Measurements from ENCODE around the gene SPRED1.

The SPRED1 gene

DNA sequence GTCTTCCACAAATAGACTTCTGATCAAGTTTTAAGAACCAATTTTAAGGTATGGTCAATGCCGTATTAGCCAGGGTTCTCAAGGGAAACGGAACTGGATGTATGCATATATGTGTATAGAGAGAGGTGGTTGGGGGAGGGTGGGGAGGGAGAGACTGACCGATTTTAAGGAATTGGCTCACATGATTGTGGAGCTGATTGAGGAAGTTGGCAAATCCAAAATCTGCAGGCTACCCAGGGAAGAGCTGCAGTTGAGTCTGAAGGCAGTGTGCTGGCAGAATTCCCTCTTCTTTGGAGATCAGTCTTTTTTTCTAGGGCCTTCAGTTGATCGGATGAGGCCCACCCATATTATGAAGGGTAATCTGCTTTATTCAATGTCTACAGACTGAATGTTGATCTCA lies 40.8 kb upstream of the SPRED1 start:
- no peak for DNase-seq (ENCODE audit: low read depth)
- TF ChIP-seq, protein P1, sequence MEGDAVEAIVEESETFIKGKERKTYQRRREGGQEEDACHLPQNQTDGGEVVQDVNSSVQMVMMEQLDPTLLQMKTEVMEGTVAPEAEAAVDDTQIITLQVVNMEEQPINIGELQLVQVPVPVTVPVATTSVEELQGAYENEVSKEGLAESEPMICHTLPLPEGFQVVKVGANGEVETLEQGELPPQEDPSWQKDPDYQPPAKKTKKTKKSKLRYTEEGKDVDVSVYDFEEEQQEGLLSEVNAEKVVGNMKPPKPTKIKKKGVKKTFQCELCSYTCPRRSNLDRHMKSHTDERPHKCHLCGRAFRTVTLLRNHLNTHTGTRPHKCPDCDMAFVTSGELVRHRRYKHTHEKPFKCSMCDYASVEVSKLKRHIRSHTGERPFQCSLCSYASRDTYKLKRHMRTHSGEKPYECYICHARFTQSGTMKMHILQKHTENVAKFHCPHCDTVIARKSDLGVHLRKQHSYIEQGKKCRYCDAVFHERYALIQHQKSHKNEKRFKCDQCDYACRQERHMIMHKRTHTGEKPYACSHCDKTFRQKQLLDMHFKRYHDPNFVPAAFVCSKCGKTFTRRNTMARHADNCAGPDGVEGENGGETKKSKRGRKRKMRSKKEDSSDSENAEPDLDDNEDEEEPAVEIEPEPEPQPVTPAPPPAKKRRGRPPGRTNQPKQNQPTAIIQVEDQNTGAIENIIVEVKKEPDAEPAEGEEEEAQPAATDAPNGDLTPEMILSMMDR (IDR thresholded peaks at IDR 0.05; ENCODE audit: low read depth, low read length, missing control alignments): no peak
- in situ Hi-C loops (cut with HindIII; ENCODE audit: low sequenced_read_pairs): no loop called here
- no peak overlapping the region for H3K4me3 ChIP-seq (ENCODE audit: low read depth, low read length)

DNA sequence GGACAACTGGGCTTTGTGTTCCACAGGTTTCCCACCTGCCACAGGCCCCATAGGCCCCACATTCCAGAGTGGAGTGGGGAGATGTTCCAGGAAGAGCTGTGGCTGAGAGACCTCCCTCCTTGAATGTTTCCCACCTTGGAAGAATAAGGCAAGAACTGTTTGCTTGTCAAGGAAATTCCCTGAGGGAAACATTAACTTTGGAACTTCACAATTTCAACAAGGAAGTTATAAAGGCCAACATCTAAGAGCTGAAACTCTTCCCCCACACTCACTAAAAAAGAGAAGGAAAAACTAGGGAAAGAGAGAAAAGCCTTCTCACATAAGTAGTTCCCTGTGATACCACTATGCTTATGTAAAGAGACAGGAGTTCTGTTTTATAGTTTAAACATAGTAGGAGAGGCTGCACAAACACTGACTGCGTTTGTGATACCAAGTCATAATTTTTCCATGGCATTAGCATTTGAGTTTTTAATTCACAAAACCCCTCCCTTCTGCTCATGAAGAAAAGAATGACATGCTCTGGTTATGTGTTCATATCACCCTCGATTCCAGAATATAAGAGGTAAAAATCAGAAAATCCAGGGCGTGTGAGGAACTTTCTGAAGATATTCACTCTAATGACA lies 39.8 kb upstream of the SPRED1 start:
- in situ Hi-C loops (cut with HindIII; ENCODE audit: low sequenced_read_pairs): no loop called here
- H3K4me3 ChIP-seq (ENCODE audit: low read depth, low read length): no peak overlapping the region
- DNase-seq (ENCODE audit: low read depth): no peak
- TF ChIP-seq, protein P1 (IDR thresholded peaks at IDR 0.05; ENCODE audit: low read depth, low read length, missing control alignments): no peak

DNA sequence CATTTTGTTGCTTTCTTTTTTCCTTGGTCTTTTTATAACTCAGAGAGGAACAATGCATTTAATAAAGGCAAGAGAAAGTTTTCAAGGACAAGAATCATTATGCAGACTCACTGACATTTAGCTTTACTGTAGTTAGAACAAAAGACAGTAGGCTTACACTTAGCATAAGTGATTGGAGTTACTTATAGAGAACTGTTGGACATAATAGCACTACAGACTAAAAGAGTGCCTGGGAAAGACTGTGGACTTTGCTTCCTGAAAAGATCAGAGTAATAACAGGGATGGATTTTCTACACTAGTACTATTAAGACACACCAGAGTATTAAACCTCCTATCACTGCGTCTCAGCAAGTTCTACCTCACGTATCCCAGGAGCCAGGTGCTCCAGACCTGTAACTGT lies 39.3 kb upstream of the SPRED1 start:
- H3K4me3 ChIP-seq (ENCODE audit: low read depth, low read length): no peak overlapping the region
- in situ Hi-C loops (cut with HindIII; ENCODE audit: low sequenced_read_pairs): no loop called here
- TF ChIP-seq, protein P1 (IDR thresholded peaks at IDR 0.05; ENCODE audit: low read depth, low read length, missing control alignments): no peak
- no peak for DNase-seq (ENCODE audit: low read depth)

DNA sequence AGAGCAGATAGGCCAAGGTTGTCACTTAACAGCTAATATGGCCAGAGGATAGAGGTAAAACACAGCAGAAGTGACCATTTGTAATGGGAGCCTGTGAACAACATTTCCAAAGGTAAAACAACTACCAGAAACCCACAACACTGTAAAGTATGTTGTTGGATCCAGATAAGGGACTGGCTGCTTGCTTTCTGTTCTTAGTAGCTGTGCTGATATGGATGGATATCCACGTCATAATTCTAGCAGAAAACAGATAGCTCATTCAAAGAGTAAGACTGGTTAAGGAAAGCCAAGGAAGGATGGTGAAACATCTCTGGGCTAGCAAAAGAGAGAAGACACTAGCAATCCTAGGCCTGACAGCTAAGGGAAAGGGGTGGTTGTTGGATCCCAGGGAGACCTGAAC lies 36.9 kb upstream of the SPRED1 start:
- no peak overlapping the region for H3K4me3 ChIP-seq (ENCODE audit: low read depth, low read length)
- in situ Hi-C loops (cut with HindIII; ENCODE audit: low sequenced_read_pairs): no loop called here
- no peak for DNase-seq (ENCODE audit: low read depth)
- TF ChIP-seq, protein P1 (IDR thresholded peaks at IDR 0.05; ENCODE audit: low read depth, low read length, missing control alignments): no peak

DNA sequence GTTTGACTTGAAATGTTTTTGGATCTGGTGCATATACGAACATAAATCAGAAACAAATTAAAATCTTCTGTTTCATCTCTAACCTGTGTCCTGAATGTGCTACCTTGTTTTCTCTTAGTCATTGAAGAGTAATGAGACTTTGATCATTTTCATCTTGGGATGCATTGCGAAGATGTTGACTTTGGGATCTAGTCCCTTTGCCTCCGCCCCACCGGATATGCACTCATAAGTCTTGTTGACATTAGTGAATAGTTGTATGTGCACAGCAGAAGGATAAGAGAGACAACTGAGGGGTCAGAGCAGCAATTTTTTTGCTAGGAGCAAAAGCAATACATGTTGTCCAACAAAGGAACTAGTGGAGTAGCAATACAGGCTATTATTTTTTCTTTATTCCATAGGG lies 35.9 kb upstream of the SPRED1 start:
- H3K4me3 ChIP-seq (ENCODE audit: low read depth, low read length): no peak overlapping the region
- in situ Hi-C loops (cut with HindIII; ENCODE audit: low sequenced_read_pairs): no loop called here
- no peak for DNase-seq (ENCODE audit: low read depth)
- TF ChIP-seq, protein P1 (IDR thresholded peaks at IDR 0.05; ENCODE audit: low read depth, low read length, missing control alignments): no peak

DNA sequence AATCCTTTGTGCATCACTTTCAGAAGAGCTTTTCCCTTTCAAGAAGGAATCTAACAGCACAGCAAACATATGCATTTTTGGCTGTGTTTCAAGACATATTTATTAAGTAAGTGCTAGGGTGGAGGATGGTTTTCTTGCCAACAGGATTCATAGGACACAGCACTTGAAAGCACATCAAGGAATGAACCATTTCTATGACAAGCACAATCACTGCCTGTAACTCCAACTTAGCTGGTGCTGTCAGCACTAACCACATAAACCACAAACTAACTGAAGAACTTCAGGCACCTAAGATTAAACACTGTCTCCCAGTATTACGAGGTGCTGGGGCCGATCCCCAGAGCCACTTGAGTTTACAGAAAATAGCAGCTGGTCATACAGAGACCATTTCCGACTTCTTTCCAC lies 35.4 kb upstream of the SPRED1 start:
- H3K4me3 ChIP-seq (ENCODE audit: low read depth, low read length): no peak overlapping the region
- TF ChIP-seq, protein P1 (IDR thresholded peaks at IDR 0.05; ENCODE audit: low read depth, low read length, missing control alignments): no peak
- peak; percentile 34 for DNase-seq (ENCODE audit: low read depth)
- in situ Hi-C loops (cut with HindIII; ENCODE audit: low sequenced_read_pairs): no loop called here

Measured in astrocyte of the cerebellum (primary cell).